Neuronal stem cell (in vitro differentiated cells): ENCODE results near the gene GALNT14.

Experiments
- DNase-seq: peaks from one replicate; pipeline ENCODE4 v3.0.0-alpha.2; 2013; ENCODE audit warnings: low spot score
- H2AFZ ChIP-seq: one replicate; pipeline ENCODE4 v1.6.1; 2013; ENCODE audit warnings: mild to moderate bottlenecking, low read length, inconsistent platforms
- H2AK5ac ChIP-seq: 2 replicates; pipeline ENCODE4 v1.6.1; 2013; ENCODE audit warnings: low read depth, mild to moderate bottlenecking, inconsistent platforms, low read length, moderate library complexity, mixed read lengths
- H2BK120ac ChIP-seq: 2 replicates; pipeline ENCODE4 v1.6.1; 2013; ENCODE audit warnings: low read depth, mild to moderate bottlenecking, inconsistent platforms, low read length, moderate library complexity, mixed read lengths
- H2BK12ac ChIP-seq: one replicate; pipeline ENCODE4 v1.6.1; 2013; ENCODE audit warnings: low read length, inconsistent platforms
- H2BK15ac ChIP-seq: 2 replicates; pipeline ENCODE4 v1.6.1; 2013; ENCODE audit warnings: mild to moderate bottlenecking, low read length, inconsistent platforms, mixed read lengths
- H2BK5ac ChIP-seq: one replicate; pipeline ENCODE4 v1.6.1; 2013; ENCODE audit warnings: inconsistent platforms, mild to moderate bottlenecking, low read length, moderate library complexity
- H3K14ac ChIP-seq: one replicate; pipeline ENCODE4 v1.6.1; 2013; ENCODE audit warnings: low read length, inconsistent platforms
- H3K18ac ChIP-seq: 2 replicates; pipeline ENCODE4 v1.6.1; 2013; ENCODE audit warnings: low read length, inconsistent platforms
- H3K23ac ChIP-seq: 2 replicates; pipeline ENCODE4 v1.6.1; 2013; ENCODE audit warnings: low read depth, mild to moderate bottlenecking, mixed read lengths, low read length, inconsistent platforms; ENCODE audit not compliant: poor library complexity
- H3K27ac ChIP-seq: replicated peaks from 3 replicates; pipeline ENCODE4 v1.5.1; 2013; ENCODE audit warnings: low read length, inconsistent platforms
- H3K27me3 ChIP-seq, 3 experiments: 2 replicates each; pipeline ENCODE4 v1.6.1; 2013; ENCODE audit warnings: low read length in 3 of 3, mild to moderate bottlenecking in 2 of 3, inconsistent platforms in 1 of 3, low read depth in 1 of 3, mixed read lengths in 1 of 3, moderate library complexity in 1 of 3; ENCODE audit not compliant: control insufficient read depth in 3 of 3, insufficient read depth in 3 of 3
- H3K36me3 ChIP-seq, 2 donors: replicated peaks in 1 of 2; 2 replicates each; pipeline ENCODE4 v1.6.1; 2013; ENCODE audit warnings: low read length in 2 of 2; ENCODE audit not compliant: control insufficient read depth in 2 of 2, insufficient read depth in 2 of 2
- H3K4ac ChIP-seq: 2 replicates; pipeline ENCODE4 v1.6.1; 2013; ENCODE audit warnings: inconsistent platforms, mild to moderate bottlenecking, low read length, moderate library complexity
- H3K4me1 ChIP-seq, 2 donors: 1 replicate in 1 of 2; 2 replicates in 1 of 2; pipeline ENCODE4 v1.6.1; 2013; ENCODE audit warnings: low read length in 2 of 2, low read depth in 1 of 2; ENCODE audit not compliant: control insufficient read depth in 2 of 2, insufficient read depth in 1 of 2
- H3K4me2 ChIP-seq: one replicate; pipeline ENCODE4 v1.6.1; 2013; ENCODE audit warnings: mild to moderate bottlenecking, low read length, inconsistent platforms; ENCODE audit not compliant: insufficient read depth, poor library complexity, severe bottlenecking
- H3K4me3 ChIP-seq, 2 donors: 2 replicates each; pipeline ENCODE4 v1.5.1; 2013; ENCODE audit warnings: low read length in 2 of 2, mild to moderate bottlenecking in 2 of 2, inconsistent platforms in 1 of 2, moderate library complexity in 1 of 2
- H3K79me1 ChIP-seq: one replicate; pipeline ENCODE4 v1.6.1; 2013; ENCODE audit warnings: low read depth, mild to moderate bottlenecking, inconsistent platforms, low read length, moderate library complexity
- H3K9ac ChIP-seq: one replicate; pipeline ENCODE4 v1.6.1; 2013; ENCODE audit warnings: mild to moderate bottlenecking, low read depth, low read length, inconsistent platforms; ENCODE audit not compliant: poor library complexity
- H3K9me3 ChIP-seq, 2 donors: replicated peaks in 1 of 2; 2 replicates each; pipeline versions ENCODE3 to v1.6.1; 2013; ENCODE audit warnings: low read length in 2 of 2, mild to moderate bottlenecking in 2 of 2, inconsistent platforms in 1 of 2, low read depth in 1 of 2, mixed read lengths in 1 of 2, moderate library complexity in 1 of 2; ENCODE audit not compliant: control insufficient read depth in 2 of 2, insufficient read depth in 1 of 2
- H4K8ac ChIP-seq: one replicate; pipeline ENCODE4 v1.6.1; 2013; ENCODE audit warnings: low read depth, mild to moderate bottlenecking, inconsistent platforms, low read length, moderate library complexity
- H4K91ac ChIP-seq: one replicate; pipeline ENCODE4 v1.6.1; 2013; ENCODE audit warnings: low read length, low read depth, mild to moderate bottlenecking, inconsistent platforms; ENCODE audit not compliant: poor library complexity
- WGBS, 2 donors: extraction: QIAGEN DNeasy Blood & Tissue Kit; methylation state at CpG; one replicate each; pipeline ENCODE4 v1.1.7; 2013; ENCODE audit warnings: missing lambda C conversion rate in 2 of 2, mixed read lengths in 1 of 2; ENCODE audit not compliant: insufficient read length in 2 of 2, insufficient replicate concordance in 1 of 2; ENCODE audit errors: extremely low coverage in 2 of 2; 5-methylcytosine and 5-hydroxymethylcytosine counted together

The GALNT14 gene

DNA sequence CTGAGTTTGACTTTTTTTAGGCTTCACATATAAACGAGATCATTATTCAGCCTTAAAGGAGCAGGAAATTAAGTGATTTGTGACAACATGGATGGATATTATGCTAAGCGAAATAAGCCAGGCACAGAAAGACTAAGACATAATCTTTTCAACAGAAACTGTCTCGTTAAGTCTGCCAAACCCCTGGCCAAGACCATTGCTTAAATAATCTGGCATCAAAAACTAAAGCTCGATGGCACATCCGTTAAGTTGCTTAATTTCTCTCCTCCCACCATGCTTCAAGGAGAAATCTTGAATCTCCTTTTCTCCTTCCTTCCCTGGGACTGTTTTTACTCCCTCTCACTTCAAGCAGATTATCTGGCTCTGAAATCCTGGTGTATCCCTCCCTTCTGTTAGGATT lies 140.3 kb downstream of the GALNT14 start:
- DNase-seq, result no peak
- Histone ChIP-seq H3K36me3 (no peaks in the 10 kb centered on the region), H3K18ac (no peak overlapping the region), H3K4ac (no peak overlapping the region), H4K8ac (no peak overlapping the region), H2BK5ac (no peak overlapping the region), H2AFZ (no peak overlapping the region), H3K4me2 (no peak overlapping the region), H3K9me3 (no peaks in the 10 kb centered on the region), H2BK15ac (no peak overlapping the region), H3K4me3 (no peak overlapping the region), H3K23ac (no peak overlapping the region), H3K27ac (no peak overlapping the region), H2AK5ac (no peak overlapping the region), H3K27me3 (no peaks in the 10 kb centered on the region), H4K91ac (no peak overlapping the region), H2BK120ac (no peak overlapping the region), H3K79me1 (no peaks in the 10 kb centered on the region), H3K9ac (no peak overlapping the region), H3K4me1 (no peaks in the 10 kb centered on the region), H2BK12ac (no peak overlapping the region), H3K14ac (no peak overlapping the region)
- no CpG with 5 or more reads among the region's 5 CpGs for WGBS, 2 donors

DNA sequence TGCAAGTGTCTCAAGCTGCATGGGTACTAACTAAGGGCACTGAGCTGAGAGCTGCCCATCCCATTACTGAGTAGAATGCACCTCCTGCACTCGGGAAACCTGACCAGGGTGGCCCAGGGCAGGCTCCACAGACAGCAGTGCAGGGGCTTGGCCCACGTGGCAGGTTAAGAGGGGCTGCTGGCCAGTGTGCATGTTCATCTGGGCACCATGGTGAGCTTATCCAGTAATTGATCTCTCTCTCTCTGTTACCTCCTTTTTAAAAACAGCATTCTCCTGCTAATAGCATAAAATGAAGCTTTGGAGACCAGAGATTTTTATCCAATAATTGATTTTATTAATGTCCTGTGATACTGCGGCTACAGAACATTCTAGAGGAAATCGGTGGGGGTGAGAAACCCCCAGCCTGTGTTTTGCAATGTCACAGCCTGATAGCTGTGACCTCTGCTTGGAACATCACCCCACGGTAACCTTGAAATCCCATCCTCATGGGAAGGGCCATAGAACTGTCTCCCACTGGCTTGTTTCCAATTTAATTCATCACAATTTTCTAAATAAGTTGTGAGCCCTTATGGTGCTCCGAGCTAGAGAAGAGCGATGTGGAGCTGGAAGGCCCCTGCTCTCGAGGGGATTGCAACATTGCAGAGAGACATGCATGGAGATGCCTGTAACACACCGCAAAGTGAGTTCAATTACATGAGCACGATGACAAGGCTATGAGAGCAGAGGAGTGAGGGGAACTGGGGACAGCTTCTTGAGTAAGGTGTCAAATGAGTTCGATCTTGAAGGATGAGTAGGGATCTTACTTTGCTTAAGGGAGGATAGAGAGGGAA lies 143.8 kb downstream of the GALNT14 start:
- H3K23ac ChIP-seq, result no peak overlapping the region
- H3K27me3 ChIP-seq, result no peaks in the 10 kb centered on the region
- H3K9me3 ChIP-seq, result no peaks in the 10 kb centered on the region
- no peaks in the 10 kb centered on the region for H3K36me3 ChIP-seq
- H4K91ac ChIP-seq, result no peak overlapping the region
- no peak overlapping the region for H2AK5ac ChIP-seq
- H2BK12ac ChIP-seq, result no peak overlapping the region
- H3K9ac ChIP-seq, result no peak overlapping the region
- no CpG with 5 or more reads among the region's 11 CpGs for WGBS, 2 donors
- no peaks in the 10 kb centered on the region for H3K4me1 ChIP-seq
- no peak overlapping the region for H3K14ac ChIP-seq
- H3K27ac ChIP-seq, result no peak overlapping the region
- H3K4me3 ChIP-seq, result no peak overlapping the region
- no peak overlapping the region for H3K18ac ChIP-seq
- H3K4me2 ChIP-seq, result no peak overlapping the region
- H2BK5ac ChIP-seq, result no peak overlapping the region
- H2BK15ac ChIP-seq, result no peak overlapping the region
- H2AFZ ChIP-seq, result no peak overlapping the region
- H4K8ac ChIP-seq, result no peak overlapping the region
- no peak for DNase-seq
- no peak overlapping the region for H2BK120ac ChIP-seq
- no peaks in the 10 kb centered on the region for H3K79me1 ChIP-seq
- no peak overlapping the region for H3K4ac ChIP-seq

DNA sequence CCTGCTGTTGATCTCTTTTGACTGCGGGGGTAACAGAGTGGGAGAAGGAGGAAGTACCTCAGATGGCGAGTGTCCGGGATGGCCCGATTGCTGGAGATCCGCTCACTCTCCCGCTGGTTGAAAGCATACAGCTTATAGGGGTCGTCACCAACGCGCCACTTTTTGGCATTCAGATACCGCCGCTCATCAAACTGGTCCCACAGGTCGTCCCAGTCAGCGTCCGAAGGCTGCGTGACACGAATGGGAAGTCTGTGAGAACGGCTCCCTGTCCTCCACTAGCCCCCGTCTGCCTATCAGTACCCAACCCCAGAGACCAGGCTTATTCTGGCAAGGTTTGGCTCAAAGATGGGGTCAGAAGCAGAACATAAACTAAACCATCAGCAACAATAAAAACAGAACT lies 145.5 kb downstream of the GALNT14 start:
- H3K4me3 ChIP-seq, result no peak overlapping the region
- no peak overlapping the region for H3K23ac ChIP-seq
- H4K91ac ChIP-seq, result no peak overlapping the region
- no peaks in the 10 kb centered on the region for H3K27me3 ChIP-seq
- H3K36me3 ChIP-seq, result no peaks in the 10 kb centered on the region
- H3K14ac ChIP-seq, result no peak overlapping the region
- no peak for DNase-seq
- no peak overlapping the region for H3K27ac ChIP-seq
- no peaks in the 10 kb centered on the region for H3K79me1 ChIP-seq
- no peaks in the 10 kb centered on the region for H3K9me3 ChIP-seq
- no peak overlapping the region for H3K9ac ChIP-seq
- H2BK12ac ChIP-seq, result no peak overlapping the region
- no peak overlapping the region for H3K18ac ChIP-seq
- no peak overlapping the region for H3K4ac ChIP-seq
- no peak overlapping the region for H3K4me2 ChIP-seq
- no peaks in the 10 kb centered on the region for H3K4me1 ChIP-seq
- no peak overlapping the region for H2BK120ac ChIP-seq
- no peak overlapping the region for H2AFZ ChIP-seq
- H2BK5ac ChIP-seq, result no peak overlapping the region
- WGBS, 2 donors, result no CpG with 5 or more reads among the region's 18 CpGs
- no peak overlapping the region for H2AK5ac ChIP-seq
- H2BK15ac ChIP-seq, result no peak overlapping the region
- H4K8ac ChIP-seq, result no peak overlapping the region

DNA sequence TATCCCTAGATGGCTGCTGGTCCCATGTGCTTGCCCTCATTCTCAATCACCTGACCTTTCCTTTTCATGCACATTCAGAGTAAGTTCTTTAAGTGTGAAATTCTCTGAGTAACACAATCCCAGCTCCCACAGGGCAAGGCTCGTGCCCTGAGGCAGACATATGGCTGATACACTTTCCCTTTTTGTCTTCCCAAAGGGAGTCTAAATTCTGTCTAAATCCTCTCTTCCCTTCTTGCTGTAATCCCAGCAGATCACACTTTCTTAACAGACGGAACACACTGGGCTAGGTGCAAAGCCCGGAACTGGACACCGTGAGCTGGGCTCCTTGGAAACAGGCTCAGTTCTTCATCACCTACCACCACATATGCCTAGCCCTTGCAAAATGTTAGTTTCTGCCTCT lies 147.6 kb downstream of the GALNT14 start:
- Histone ChIP-seq H4K91ac (no peak overlapping the region), H2AK5ac (no peak overlapping the region), H3K4ac (no peak overlapping the region), H3K23ac (no peak overlapping the region), H3K14ac (no peak overlapping the region), H3K9me3 (no peaks in the 10 kb centered on the region), H3K36me3 (no peaks in the 10 kb centered on the region), H3K4me1 (peaks cover 0 to 4% of the 10 kb centered on the region in 2 donors), H3K79me1 (no peaks in the 10 kb centered on the region), H3K18ac (no peak overlapping the region), H2BK12ac (no peak overlapping the region), H2AFZ (no peak overlapping the region), H3K4me3 (no peak overlapping the region), H3K27me3 (no peaks in the 10 kb centered on the region), H3K27ac (no peak overlapping the region), H4K8ac (no peak overlapping the region), H3K4me2 (no peak overlapping the region), H2BK15ac (no peak overlapping the region), H2BK120ac (no peak overlapping the region), H3K9ac (no peak overlapping the region), H2BK5ac (no peak overlapping the region)
- no CpG with 5 or more reads among the region's 4 CpGs for WGBS, 2 donors
- no peak for DNase-seq
